ENCODE data around the gene HSD17B11. TPM values are rescaled to one million over a fixed set of nuclear protein-coding genes. Genes with fewer than 3 reads are reported as not detected.
"Not testable (repeated sequence)": the region's sequence is repeated elsewhere in the genome, so short reads cannot be mapped to it uniquely, and the experiment has no call there.

Gene HSD17B11
- total RNA-seq, 1 donor from 2014 or later: 140 TPM

GRCh38 chr4:87420276-87420830 is 29.4 kb upstream of the HSD17B11 start:
- intact Hi-C loops (cut with DNase I): no loop called here
- Histone ChIP-seq H3K27me3 (ENCODE audit: low read depth) (no peaks in the 10 kb centered on the region), H3K9me3 (no peaks in the 10 kb centered on the region), H3K36me3 (no peaks in the 10 kb centered on the region), H3K4me1 (peaks cover 16% of the 10 kb centered on the region), H3K4me3 (no peak overlapping the region), H3K27ac (no peak overlapping the region)
- ATAC-seq (no peak), DNase-seq (no peak)
- TF ChIP-seq CTCF (IDR thresholded peaks at IDR 0.05): no peak

GRCh38 chr4:87419578-87420249 is 28.7 kb upstream of the HSD17B11 start:
- Histone ChIP-seq H3K27ac (no peak overlapping the region), H3K4me1 (peaks cover 16% of the 10 kb centered on the region), H3K36me3 (no peaks in the 10 kb centered on the region), H3K4me3 (no peak overlapping the region), H3K9me3 (no peaks in the 10 kb centered on the region), H3K27me3 (ENCODE audit: low read depth) (no peaks in the 10 kb centered on the region)
- no peak for ATAC-seq
- no peak for TF ChIP-seq CTCF (IDR thresholded peaks at IDR 0.05)
- intact Hi-C loops (cut with DNase I): no loop called here
- DNase-seq: no peak

- DNase-seq; H3K36me3 ChIP-seq; ATAC-seq; intact Hi-C loops (cut with DNase I); H3K4me3 ChIP-seq; H3K9me3 ChIP-seq; H3K27ac ChIP-seq; H3K4me1 ChIP-seq; H3K27me3 ChIP-seq (ENCODE audit: low read depth): not testable (repeated sequence)
These were observed 27.4 kb upstream of the HSD17B11 start for GRCh38 chr4:87418410-87418809.

GRCh38 chr4:87416965-87417364 is 26.0 kb upstream of the HSD17B11 start:
- H3K27ac ChIP-seq: no peak overlapping the region
- no peaks in the 10 kb centered on the region for H3K36me3 ChIP-seq
- peaks cover 5% of the 10 kb centered on the region for H3K4me1 ChIP-seq
- intact Hi-C loops (cut with DNase I): no loop called here
- no peaks in the 10 kb centered on the region for H3K9me3 ChIP-seq
- no peak overlapping the region for H3K4me3 ChIP-seq
- DNase-seq (no peak), ATAC-seq (no peak)
- no peaks in the 10 kb centered on the region for H3K27me3 ChIP-seq (ENCODE audit: low read depth)
- no peak for TF ChIP-seq CTCF (IDR thresholded peaks at IDR 0.05)

- ATAC-seq (no peak), DNase-seq (no peak)
- no peaks in the 10 kb centered on the region for H3K9me3 ChIP-seq
- no peaks in the 10 kb centered on the region for H3K36me3 ChIP-seq
- TF ChIP-seq CTCF (IDR thresholded peaks at IDR 0.05): no peak
- intact Hi-C loops (cut with DNase I): no loop called here
- no peaks in the 10 kb centered on the region for H3K4me1 ChIP-seq
- H3K27ac ChIP-seq: no peak overlapping the region
- no peaks in the 10 kb centered on the region for H3K27me3 ChIP-seq (ENCODE audit: low read depth)
- H3K4me3 ChIP-seq: no peak overlapping the region
These were observed 23.8 kb upstream of the HSD17B11 start for GRCh38 chr4:87414816-87415215.

- Histone ChIP-seq H3K9me3 (no peaks in the 10 kb centered on the region), H3K27me3 (ENCODE audit: low read depth) (no peaks in the 10 kb centered on the region), H3K27ac (no peak overlapping the region), H3K4me1 (no peaks in the 10 kb centered on the region), H3K4me3 (no peak overlapping the region), H3K36me3 (no peaks in the 10 kb centered on the region)
- ATAC-seq (no peak), DNase-seq (no peak)
- intact Hi-C loops (cut with DNase I): no loop called here
- TF ChIP-seq CTCF (IDR thresholded peaks at IDR 0.05): no peak
These were observed 19.7 kb upstream of the HSD17B11 start for GRCh38 chr4:87410679-87411078.
